NCI-H2196 treated with DMSO at 0.1 percent for 48 hours (cell line): Measurements from ENCODE around the gene PLA2G5.
"Not testable (repeated sequence)": the region's sequence is repeated elsewhere in the genome, so short reads cannot be mapped to it uniquely, and the experiment has no call there.

Experiments used
- DNase-seq: peaks from one replicate; lab custom pipeline; 2025; ENCODE audit not compliant: unreplicated experiment; lab: John Stamatoyannopoulos, UW

Gene PLA2G5, protein sequence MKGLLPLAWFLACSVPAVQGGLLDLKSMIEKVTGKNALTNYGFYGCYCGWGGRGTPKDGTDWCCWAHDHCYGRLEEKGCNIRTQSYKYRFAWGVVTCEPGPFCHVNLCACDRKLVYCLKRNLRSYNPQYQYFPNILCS

GRCh38 chr1:20069874-20070273, at the start of gene PLA2G5:
PLA2G5 (plus strand) TSS chr1:20070194; CDS start chr1:20084831, 14,637 bp downstream.
- no peak for DNase-seq

GRCh38 chr1:20028125-20028524, 41.9 kb upstream of the PLA2G5 start:
- no peak for DNase-seq

DNA sequence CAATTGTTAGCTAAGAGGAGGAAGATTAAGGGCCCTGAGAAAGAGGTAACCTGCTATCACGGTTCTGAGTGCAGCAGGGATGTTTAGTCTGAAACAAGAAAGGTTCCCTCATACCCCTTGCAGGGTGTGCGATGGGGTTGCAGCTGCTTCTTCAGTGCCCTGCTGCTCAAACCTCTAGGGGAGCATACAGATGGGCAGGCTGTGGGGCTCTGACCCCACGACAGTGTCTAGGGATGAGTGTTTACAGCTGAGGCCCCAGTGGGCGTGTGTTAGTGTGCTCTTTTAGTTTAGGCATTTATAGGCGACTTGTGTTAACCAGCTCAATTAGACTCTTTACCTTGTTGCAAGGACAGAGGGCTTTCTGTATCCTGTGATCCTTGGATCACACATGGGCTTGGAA, 41.3 kb upstream of the PLA2G5 start:
- no peak for DNase-seq

DNA sequence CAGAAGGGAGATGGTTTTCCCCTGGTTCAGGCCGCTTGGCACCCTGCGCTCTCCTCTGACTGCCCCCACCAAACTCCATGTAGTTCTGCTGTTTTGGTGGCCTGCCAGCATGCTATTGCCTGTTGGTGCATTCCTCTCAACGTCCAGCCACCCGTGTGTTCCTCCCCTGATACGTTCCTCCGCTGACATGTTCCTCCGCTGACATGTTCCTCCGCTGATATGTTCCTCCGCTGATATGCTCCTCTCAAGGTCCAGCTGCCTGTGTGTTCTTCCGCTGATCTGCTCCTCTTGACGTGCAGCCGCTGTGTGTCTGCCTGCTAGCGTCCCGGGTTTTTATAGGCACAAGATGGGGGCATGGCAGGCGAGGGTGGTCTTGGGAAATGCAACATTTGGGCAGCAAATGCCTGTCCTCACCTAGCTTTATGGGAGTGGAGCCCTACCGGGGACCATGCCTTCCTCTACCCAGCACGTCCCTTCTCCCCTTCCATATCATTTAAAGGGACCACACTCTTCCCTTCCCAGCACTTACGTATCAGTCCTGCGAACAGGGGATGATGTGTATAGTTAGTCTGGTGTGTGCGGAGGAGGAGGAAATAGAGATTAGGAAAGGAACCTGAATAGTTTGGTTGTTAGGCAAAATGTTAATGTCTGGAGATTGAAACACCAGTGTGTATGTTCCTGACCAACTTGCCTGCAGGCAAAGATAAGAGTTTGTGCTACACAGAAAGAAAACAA, 40.6 kb upstream of the PLA2G5 start:
- no peak for DNase-seq

GRCh38 chr1:20030436-20031151, 39.4 kb upstream of the PLA2G5 start:
- not testable (repeated sequence) for DNase-seq

- no peak for DNase-seq
Measured at GRCh38 chr1:20031161-20031560, 38.8 kb upstream of the PLA2G5 start.

GRCh38 chr1:20031836-20032235, 38.2 kb upstream of the PLA2G5 start:
- DNase-seq = no peak

GRCh38 chr1:20032425-20032824, 37.6 kb upstream of the PLA2G5 start:
- DNase-seq = no peak

- DNase-seq = no peak
Measured at GRCh38 chr1:20033420-20033819, 36.6 kb upstream of the PLA2G5 start.

GRCh38 chr1:20035114-20035513, 34.9 kb upstream of the PLA2G5 start:
- no peak for DNase-seq

GRCh38 chr1:20037877-20038276, 32.1 kb upstream of the PLA2G5 start:
- no peak for DNase-seq

GRCh38 chr1:20047096-20047495, 22.9 kb upstream of the PLA2G5 start:
- no peak for DNase-seq

- no peak for DNase-seq
Measured at GRCh38 chr1:20048563-20048962, 21.4 kb upstream of the PLA2G5 start.

GRCh38 chr1:20049056-20049798, 20.8 kb upstream of the PLA2G5 start:
- not testable (repeated sequence) for DNase-seq

GRCh38 chr1:20051218-20051829, 18.7 kb upstream of the PLA2G5 start:
- DNase-seq = no peak

- DNase-seq = no peak
Measured at GRCh38 chr1:20052386-20052785, 17.6 kb upstream of the PLA2G5 start.

- no peak for DNase-seq
Measured at GRCh38 chr1:20057886-20058420, 12.0 kb upstream of the PLA2G5 start.

DNA sequence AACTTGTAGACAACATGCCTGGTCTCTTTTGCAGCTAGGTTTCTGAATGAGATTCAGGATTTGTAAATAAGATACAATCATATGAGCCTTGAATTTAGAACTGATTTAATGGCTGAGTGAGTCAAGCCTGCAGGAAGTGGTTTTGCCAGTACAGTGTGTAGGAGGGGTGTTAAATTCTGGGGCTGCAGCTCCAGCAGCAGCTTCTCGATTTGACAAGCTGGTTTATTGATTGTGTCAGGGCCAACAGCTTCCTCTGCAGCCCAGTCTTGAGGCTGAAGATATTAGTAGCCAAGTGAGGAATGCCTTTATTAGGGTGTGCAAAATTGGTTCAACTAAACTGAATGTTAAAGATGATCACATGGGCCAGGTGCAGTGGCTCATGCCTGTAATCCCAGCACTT, 11.5 kb upstream of the PLA2G5 start:
- no peak for DNase-seq

- no peak for DNase-seq
Measured at GRCh38 chr1:20059847-20060246, 10.1 kb upstream of the PLA2G5 start.

- DNase-seq = not testable (repeated sequence)
Measured at GRCh38 chr1:20060791-20061190, 9.2 kb upstream of the PLA2G5 start.

GRCh38 chr1:20061866-20062265, 8.1 kb upstream of the PLA2G5 start:
- DNase-seq = no peak
